Stimulated activated CD4-positive, alpha-beta T cell treated with anti-CD3 and anti-CD28 coated beads, Interleukin-1b, Interleukin-23, amount 100 ng/mL, for 24 hours (primary cell): Measurements from ENCODE around the gene RUNDC3A.
"Not testable (repeated sequence)": the region's sequence is repeated elsewhere in the genome, so short reads cannot be mapped to it uniquely, and the experiment has no call there.

ENCODE experiments used
- DNase-seq, 4 experiments: peaks; one replicate each; pipeline ENCODE4 v3.0.0-alpha.2; 2020; ENCODE audit warnings: low read depth in 4 of 4, low spot score in 1 of 4

RUNDC3A gene

DNA sequence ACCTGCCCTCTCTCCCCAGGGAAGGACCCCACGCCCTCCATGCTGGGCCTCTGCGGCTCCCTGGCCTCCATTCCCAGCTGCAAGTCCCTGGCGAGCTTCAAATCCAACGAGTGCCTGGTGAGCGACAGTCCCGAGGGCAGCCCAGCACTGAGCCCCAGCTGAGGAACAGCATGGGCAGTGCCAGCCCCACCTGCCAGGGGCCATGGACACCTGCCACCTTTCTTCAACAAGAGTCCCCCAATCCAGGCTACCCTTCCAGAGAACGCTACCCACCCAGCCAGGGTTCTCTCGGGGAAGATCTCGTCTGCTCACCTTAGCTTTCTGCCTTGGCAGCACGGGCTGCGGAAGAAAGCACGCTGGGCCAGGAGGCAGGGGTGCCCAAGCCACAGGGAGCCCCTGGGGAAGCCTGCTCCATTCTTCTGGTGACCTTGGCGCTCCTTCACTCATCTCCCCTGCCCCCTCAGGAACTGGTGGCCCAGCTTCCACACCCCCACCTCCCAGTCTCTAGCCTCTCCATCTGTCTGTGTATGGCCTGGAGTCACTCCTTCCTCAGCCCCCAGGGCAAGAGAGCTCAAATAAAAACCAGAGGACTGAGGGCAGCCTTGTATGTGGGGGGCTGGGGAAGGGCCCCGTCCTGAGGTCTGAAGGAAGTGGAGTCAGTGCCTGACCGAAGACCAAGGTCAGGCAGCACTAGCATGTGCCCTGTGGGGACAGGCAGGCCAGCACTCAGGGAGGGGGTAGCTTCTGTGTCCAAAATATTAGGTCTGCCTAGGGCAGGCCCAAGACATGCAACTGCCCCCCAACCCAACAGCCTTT, 9.9 kb downstream of the RUNDC3A start:
- DNase-seq = no peak

DNA sequence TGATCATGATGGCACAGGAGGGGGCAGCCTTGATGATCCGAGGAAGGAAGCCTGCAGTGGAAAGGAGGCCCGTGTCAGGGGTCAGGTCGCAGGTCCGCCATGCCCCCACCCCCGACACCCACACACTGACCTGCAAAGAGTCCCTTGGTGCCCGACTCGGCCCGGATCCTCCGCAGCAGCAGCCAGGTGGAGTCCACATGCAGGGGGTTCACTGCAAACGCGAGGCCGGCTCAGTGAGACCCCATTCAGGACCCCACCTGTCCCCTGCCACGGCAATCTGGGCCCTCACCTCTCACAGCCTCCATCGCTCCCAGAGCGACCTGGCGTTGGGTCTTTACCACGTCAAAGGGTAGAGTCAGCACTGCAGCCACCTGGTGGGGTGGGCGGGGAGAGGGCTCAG, 11.7 kb downstream of the RUNDC3A start:
- no peak for DNase-seq

DNA sequence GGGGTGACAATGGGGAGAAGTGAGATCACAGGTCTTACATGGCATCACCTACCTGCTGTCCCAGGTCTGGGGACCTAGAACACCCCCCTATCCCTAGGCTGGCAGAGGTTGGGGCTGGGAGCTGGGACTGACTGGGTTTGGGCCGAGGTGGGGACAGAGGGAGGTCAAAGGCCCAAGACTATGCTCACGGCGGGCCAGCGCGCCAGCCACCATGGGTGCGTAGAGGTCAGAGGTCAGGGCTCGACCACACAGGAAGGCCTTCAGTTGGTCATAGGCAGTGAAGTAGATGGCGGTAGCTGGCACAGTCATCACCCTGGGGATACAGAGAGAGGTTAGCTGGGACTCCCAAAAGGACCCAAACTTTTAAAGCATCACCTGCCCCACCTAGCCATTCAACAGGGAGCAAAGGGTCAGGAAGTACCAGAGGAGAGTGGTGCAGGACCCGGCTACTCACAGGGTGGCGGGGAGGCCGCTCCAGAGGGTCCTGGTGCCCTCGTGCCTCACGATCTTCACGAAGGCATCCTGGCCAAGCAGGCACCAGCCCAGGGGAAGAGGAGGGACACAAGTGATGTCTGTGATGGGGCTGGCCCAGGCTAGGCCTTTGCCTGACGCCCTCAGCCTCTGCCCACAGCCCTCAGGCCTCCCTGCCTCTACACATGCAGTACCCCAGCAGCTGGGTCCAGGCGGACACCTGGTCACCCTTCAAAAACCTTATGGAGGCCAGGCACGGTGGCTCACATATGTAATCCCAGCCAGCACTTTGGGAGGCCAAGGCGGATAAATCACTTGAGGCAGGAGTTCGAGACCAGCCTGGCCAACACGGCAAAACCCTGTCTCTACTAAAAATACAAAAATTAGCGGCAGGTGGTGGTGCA, 13.1 kb downstream of the RUNDC3A start:
- DNase-seq = no peak

GRCh38 chr17:44322236-44322895, 14.0 kb downstream of the RUNDC3A start:
- no peak for DNase-seq

DNA sequence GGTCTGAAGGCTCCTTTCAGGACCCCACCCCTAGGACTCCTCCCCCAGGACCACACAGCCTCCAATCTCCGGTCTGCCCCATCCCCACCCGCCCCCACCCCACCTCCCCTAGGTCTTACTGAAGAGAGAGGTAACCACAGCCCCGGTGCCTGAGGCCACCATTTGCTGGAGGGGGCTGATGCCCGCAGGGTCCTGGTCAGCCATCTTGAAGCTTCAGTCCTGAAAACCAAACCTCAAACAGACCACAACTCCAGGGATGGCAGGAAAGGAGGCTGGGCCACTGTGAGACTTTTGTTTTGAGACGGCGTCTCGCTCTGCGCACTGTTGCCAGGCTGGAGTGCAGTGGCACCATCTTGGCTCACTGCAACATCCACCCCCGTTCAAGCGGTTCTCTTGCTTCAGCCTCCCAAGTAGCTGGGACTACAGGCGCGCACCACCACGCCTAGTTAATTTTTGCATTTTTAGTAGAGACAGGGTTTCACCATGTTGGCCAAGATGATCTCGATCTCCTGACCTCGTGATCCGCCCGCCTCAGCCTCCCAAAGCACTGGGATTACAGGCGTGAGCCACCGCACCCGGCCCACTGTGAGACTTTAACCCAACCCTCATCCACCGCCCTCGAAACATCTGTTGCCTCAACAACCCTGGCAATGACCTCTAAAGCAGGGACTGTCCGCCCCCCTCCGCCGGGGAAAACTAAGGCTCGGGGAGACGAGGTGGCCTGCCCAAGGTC, 15.1 kb downstream of the RUNDC3A start:
- DNase-seq = no peak

DNA sequence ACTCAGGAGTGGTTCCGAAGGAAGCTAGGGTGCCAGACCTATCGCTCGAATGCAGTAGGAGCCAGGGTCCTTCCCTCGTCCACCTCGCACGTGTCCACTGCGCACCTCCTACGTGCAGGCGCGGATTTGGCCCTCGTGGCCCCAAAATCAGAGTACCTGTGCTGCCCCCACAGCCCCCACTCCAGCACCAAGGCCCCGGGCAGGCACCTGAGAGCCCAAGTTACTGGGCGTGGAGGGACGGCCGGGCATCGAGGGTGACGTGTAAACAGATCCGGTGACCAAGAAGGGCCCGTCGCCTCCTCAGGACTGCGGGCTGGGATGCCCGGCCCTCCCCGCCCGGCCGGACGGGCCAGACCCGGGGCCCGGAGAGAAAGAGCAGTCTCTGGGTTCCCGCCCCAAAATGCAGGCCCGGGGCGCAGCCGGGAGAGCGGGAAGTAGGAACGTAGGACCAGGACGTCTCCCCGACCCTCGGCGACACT, 15.7 kb downstream of the RUNDC3A start:
- no peak for DNase-seq

GRCh38 chr17:44324571-44325275, 16.3 kb downstream of the RUNDC3A start, which contains the start of gene SLC25A39:
SLC25A39 (minus strand) TSS chr17:44324823; CDS start chr17:44323562, 1,261 bp downstream.
- DNase-seq = peak; percentile 81 to 94 (median 90)

GRCh38 chr17:44326861-44327444, 18.6 kb downstream of the RUNDC3A start:
- peak; percentile 63 to 89 (median 84) for DNase-seq

DNA sequence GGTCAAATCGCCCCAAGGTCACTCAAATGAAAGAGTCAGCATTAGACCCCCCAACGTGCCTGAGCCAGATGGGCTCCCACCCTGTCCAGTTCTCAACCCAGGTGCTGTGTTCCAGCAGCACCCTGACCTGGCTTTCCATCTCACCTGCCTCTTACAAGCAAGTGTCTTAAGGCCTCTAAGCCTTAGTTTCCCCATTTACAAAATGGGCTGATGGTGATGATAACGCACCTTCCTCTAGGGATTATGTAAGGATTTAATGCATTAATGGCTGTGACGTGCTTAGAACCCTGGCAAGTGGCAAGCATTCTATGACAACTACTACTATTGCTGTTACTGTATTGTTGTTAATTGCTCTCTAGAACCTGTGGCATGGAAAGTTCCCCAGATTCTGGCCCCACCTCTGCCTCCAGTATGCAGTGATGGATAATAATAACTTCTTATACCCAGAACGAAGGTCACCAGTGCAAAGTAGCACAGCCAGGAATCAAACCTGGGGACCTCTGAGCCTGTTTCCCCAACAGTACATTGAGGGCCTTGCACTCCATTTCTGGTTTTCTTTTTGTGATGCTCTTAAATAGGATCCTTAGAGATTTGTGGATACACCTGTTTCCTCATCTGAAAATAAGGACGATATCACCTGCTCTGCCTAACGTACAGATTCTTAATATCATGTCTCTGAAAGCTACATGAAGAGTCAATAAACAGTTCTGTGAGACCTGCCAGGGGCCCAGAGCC, 19.5 kb downstream of the RUNDC3A start:
- DNase-seq = no peak

DNA sequence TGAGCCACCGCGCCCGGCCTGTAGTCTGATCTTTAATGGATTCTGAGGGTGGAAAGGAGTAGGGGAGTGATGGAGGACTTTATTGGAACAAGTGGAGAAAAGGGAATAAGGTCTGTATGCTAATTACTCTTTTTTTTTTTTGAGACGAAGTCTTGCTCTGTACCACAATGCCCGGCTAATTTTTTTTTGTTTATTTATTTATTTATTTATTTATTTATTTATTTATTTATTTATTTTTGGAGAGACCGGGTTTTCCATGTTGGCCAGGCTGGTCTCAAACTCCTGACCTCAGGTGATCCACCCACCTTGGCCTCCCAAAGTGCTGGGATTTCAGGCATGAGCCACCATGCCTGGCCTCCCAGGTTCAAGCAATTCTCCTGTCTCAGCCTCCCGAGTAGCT, 21.1 kb downstream of the RUNDC3A start:
- not testable (repeated sequence) for DNase-seq

DNA sequence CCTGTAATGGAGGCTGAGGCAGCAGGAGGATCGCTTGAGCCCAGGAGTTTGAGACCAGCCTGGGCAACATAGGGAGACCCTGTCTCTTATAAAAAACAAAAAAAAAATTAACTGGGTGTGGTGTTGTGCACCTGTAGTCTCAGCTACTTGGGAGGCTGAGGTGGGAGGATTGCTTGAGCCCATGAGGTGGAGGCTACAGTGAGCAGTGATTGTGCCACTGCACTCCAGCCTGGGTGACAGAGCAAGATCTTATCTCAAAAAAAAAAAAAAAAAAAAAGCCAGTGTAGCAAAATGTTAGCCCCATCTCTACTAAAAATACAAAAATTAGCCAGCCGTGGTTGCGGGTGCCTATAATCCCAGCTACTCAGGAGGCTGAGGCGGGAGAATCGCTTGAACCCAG, 21.9 kb downstream of the RUNDC3A start:
- DNase-seq = not testable (repeated sequence)

GRCh38 chr17:44331249-44331760, 22.9 kb downstream of the RUNDC3A start:
- peak in 2 of 4 experiments; percentile 48 to 63 for DNase-seq

DNA sequence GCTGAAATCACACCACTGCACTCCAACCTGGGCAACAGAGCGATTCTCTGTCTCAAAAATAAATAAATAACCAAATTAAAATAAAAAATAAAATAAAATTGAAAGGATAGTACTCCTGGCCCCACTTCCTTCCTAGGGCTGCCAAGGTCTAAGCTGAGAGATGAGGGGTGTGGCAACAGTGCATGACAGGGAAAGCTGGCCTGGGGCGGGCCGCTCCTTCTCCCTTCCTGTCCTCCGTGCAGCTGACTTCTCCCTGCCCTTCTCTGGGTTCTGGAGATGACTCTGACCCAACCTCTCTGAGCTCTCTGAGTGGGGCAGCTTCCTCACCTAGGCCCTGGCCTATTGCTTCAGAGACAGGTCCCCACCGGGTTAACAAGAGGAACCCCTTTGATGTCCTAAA, 25.0 kb downstream of the RUNDC3A start:
- no peak for DNase-seq

DNA sequence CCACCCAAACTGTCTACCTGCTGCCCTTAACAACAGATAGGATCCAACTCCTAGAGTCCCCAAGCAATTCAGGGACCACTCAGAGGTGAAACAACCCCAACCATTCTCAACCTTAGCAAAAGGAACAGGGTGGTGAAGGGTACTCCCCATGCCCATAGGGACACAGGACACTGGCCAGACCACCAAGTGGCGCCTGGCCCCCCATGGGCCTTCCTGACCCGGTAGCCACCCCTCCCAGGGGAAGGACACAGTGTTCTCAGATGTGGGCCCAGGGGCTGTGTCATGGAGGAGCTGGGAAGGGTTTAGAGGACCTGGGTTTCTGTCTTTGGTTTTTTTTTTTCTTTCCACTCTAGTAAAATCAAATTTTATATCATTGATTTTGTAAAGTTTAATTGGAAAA, 25.9 kb downstream of the RUNDC3A start:
- DNase-seq = no peak

DNA sequence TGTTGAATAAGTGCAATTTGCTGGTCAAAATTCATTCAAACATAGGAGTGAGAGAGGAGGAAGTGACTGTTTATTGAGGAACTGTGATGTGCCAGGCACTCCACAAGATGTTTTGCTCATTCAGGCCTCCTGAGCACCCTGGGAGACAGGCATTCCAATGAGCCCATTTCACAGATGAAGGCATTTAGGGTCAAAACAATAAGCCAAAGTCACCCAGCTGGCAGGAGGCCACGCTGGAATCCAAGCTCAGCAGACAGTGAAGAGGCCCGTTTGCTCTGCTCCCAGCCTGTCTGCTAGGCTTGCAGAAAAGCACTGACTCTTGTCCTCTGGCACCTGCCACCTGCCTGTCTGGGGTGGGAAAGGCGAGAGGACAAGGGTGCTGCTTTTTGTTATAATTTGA, 26.3 kb downstream of the RUNDC3A start:
- no peak for DNase-seq

DNA sequence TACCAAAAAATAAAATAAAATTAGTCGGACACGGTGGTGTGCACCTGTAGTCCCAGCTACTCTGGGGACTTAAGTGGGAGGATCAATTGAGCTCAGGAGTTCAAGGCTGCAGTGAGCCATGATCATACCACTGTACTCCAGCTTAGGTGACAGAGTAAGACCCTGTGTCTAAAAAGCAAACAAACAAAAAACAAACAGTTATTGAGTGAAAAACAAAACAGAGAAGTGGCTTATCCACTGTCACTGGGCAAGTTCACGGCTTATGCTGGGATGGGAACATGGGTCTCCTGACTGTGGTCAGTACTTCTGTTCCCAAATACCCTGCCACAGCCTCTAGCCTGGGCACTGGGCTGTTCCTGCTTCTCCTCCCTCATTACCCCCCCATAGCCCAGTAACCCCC, 27.2 kb downstream of the RUNDC3A start:
- no peak for DNase-seq

- no peak for DNase-seq
Measured at GRCh38 chr17:44335968-44336367, 27.6 kb downstream of the RUNDC3A start.

- no peak for DNase-seq
Measured at GRCh38 chr17:44338702-44339101, 30.3 kb downstream of the RUNDC3A start.

GRCh38 chr17:44340553-44340952, 32.2 kb downstream of the RUNDC3A start:
- DNase-seq = not testable (repeated sequence)
